K562 (cell line): ENCODE results near the gene STK25. TPM values are rescaled to one million over a fixed set of nuclear protein-coding genes. Genes with fewer than 3 reads are reported as not detected.
A peak's percentile ranks its signal among the peaks of the same experiment; 100 is the strongest.

ENCODE experiments used
- ATAC-seq: fragments of 200-7000 bp; cut with Tn5 transposase; 3 replicates; pipeline ENCODE4 v1.9.1; 2020; ENCODE audit warnings: moderate library complexity
- BruUV-seq: library from RNA; stranded (reverse); fragments of 400-500 nt; replicated peaks from 2 replicates; lab custom pipeline; 2021; lab: Mats Ljungman, UMichigan
- CTCF ChIA-PET: fragments of 300-600 bp; formaldehyde crosslinking; extraction: SDS; loops from one replicate; lab custom pipeline; 2021; ENCODE audit warnings: low intra/inter-chr PET ratio; lab: Yijun Ruan, JAX
- POLR2A ChIA-PET: fragments of 300-600, 350-650 bp; sonication (Branson Sonifier 250); formaldehyde crosslinking; extraction: SDS; loops from one replicate; lab custom pipeline; 2021; ENCODE audit warnings: antibody characterized with exemption, inconsistent platforms; lab: Yijun Ruan, JAX
- DNase-seq, 4 experiments: peaks; one replicate each; pipeline versions ENCODE4 v3.0.0 to v3.0.0-alpha.2; 2011 to 2018; ENCODE audit warnings: low spot score in 3 of 4, mixed read lengths in 3 of 4; ENCODE audit errors: extremely low read depth in 1 of 4
- FAIRE-seq: peaks from 2 replicates; lab custom pipeline; 2011; peaks lifted over from hg19 to GRCh38; lab: Jason Lieb, UNC
- H2AFZ ChIP-seq: 2 replicates; pipeline ENCODE4 v1.6.0; 2011; ENCODE audit warnings: low read depth, low read length, control low read depth, inconsistent platforms
- H3K27ac ChIP-seq: fragments of 200-600 bp; 3 replicates; pipeline ENCODE4 v1.8.0; 2011; ENCODE audit warnings: low read depth, mild to moderate bottlenecking, control low read depth, inconsistent platforms, low read length, moderate library complexity, mixed read lengths; ENCODE audit errors: extremely low read depth
- H3K27me3 ChIP-seq, 2 experiments: fragments of 300-600 bp in 1 of 2; 2 replicates in 1 of 2; 3 replicates in 1 of 2; pipeline versions ENCODE4 v1.6.0 to v1.8.0; 2011; ENCODE audit warnings: inconsistent platforms in 2 of 2, low read length in 2 of 2, mild to moderate bottlenecking in 1 of 2, mixed read lengths in 1 of 2, moderate library complexity in 1 of 2; ENCODE audit not compliant: control insufficient read depth in 2 of 2, insufficient read depth in 2 of 2
- H3K36me3 ChIP-seq: fragments of 300-600 bp; 3 replicates; pipeline ENCODE4 v1.8.0; 2011; ENCODE audit warnings: mild to moderate bottlenecking, low read length, inconsistent platforms; ENCODE audit not compliant: control insufficient read depth, insufficient read depth
- H3K4me1 ChIP-seq, 2 experiments: fragments of 200-600 bp in 1 of 2; replicated peaks in 1 of 2; 2 replicates in 1 of 2; 3 replicates in 1 of 2; pipeline versions ENCODE4 v1.5.1 to v1.8.0; 2011; ENCODE audit warnings: inconsistent platforms in 2 of 2, low read length in 2 of 2, mild to moderate bottlenecking in 1 of 2, mixed read lengths in 1 of 2, moderate library complexity in 1 of 2; ENCODE audit not compliant: control insufficient read depth in 2 of 2, insufficient read depth in 2 of 2
- H3K4me2 ChIP-seq: 2 replicates; pipeline ENCODE4 v1.6.1; 2011; ENCODE audit warnings: low read length, control low read depth, inconsistent platforms, mixed read lengths; ENCODE audit not compliant: insufficient read depth
- H3K4me3 ChIP-seq: fragments of 200-600 bp; sonication (generic), shearing (Covaris generic); 2 replicates; pipeline ENCODE4 v1.5.1; 2016; ENCODE audit warnings: control low read depth, inconsistent platforms
- H3K79me2 ChIP-seq: fragments of 200-600 bp; 3 replicates; pipeline ENCODE4 v1.8.0; 2011; ENCODE audit warnings: low read length, inconsistent platforms; ENCODE audit not compliant: control insufficient read depth, insufficient read depth
- H3K9ac ChIP-seq, 2 experiments: 2 replicates each; pipeline versions ENCODE4 v1.6.0 to v1.6.1; 2011; ENCODE audit warnings: low read depth in 2 of 2, low read length in 2 of 2, control low read depth in 1 of 2, inconsistent platforms in 1 of 2, mild to moderate bottlenecking in 1 of 2, mixed read lengths in 1 of 2; ENCODE audit not compliant: insufficient read depth in 1 of 2
- H3K9me1 ChIP-seq: one replicate; pipeline ENCODE4 v1.6.0; 2011; ENCODE audit warnings: inconsistent platforms, mild to moderate bottlenecking, low read length, moderate library complexity; ENCODE audit not compliant: control insufficient read depth, insufficient read depth
- H3K9me3 ChIP-seq: replicated peaks from 2 replicates; pipeline ENCODE4 v1.5.1; 2011; ENCODE audit warnings: low read depth, low read length, inconsistent platforms; ENCODE audit not compliant: control insufficient read depth, insufficient read depth
- H4K20me1 ChIP-seq: replicated peaks from 2 replicates; pipeline ENCODE4 v1.6.1; 2011; ENCODE audit warnings: low read length, inconsistent platforms, mixed read lengths; ENCODE audit not compliant: control insufficient read depth, insufficient read depth
- GABPB1 ChIP-seq: sonication (generic); formaldehyde crosslinking; IDR thresholded peaks from 2 replicates; pipeline ENCODE4 v1.8.0; 2022; ENCODE audit warnings: mild to moderate bottlenecking, missing genetic modification reagents
- GABPB2 ChIP-seq: fragments of 250-450 bp; sonication (Bioruptor Pico); conservative IDR thresholded peaks from 2 replicates; pipeline ENCODE4 v1.5.1; 2021; ENCODE audit warnings: mild to moderate bottlenecking
- HNRNPH1 ChIP-seq: fragments of 200-400 bp; formaldehyde crosslinking; optimal IDR thresholded peaks from 2 replicates; pipeline ENCODE3; 2017; ENCODE audit warnings: low read depth, mild to moderate bottlenecking, low read length, moderate library complexity
- L3MBTL2 ChIP-seq: fragments of 450-650 bp; IDR thresholded peaks from 2 replicates; pipeline ENCODE4 v1.6.1; 2016; ENCODE audit warnings: mild to moderate bottlenecking, moderate library complexity
- PML ChIP-seq: IDR thresholded peaks from 2 replicates; pipeline ENCODE4 v1.6.1; 2012; ENCODE audit warnings: low read length, inconsistent platforms
- POLR2AphosphoS2 ChIP-seq: IDR thresholded peaks from 2 replicates; pipeline ENCODE4 v1.6.1; 2012; ENCODE audit warnings: low read length, improper control_type of control experiment
- RBM15 ChIP-seq: fragments of 200-400 bp; formaldehyde crosslinking; IDR thresholded peaks from 2 replicates; pipeline ENCODE4 v1.6.1; 2018; ENCODE audit warnings: mild to moderate bottlenecking, low read length, moderate library complexity; ENCODE audit not compliant: insufficient read depth
- RHOXF2B ChIP-seq: fragments of 250-450 bp; sonication (Bioruptor Pico); conservative IDR thresholded peaks from 2 replicates; pipeline ENCODE4 v1.5.1; 2021
- SAFB ChIP-seq: fragments of 200-400 bp; formaldehyde crosslinking; IDR thresholded peaks from 2 replicates; pipeline ENCODE4 v1.6.1; 2017; ENCODE audit warnings: low read depth, low read length, borderline replicate concordance
- U2AF2 ChIP-seq: fragments of 200-400 bp; formaldehyde crosslinking; optimal IDR thresholded peaks from 2 replicates; pipeline ENCODE3; 2017; ENCODE audit warnings: low read depth, mild to moderate bottlenecking, low read length
- ZNF3 ChIP-seq: fragments of 250-450 bp; sonication (Bioruptor Pico); IDR thresholded peaks from 2 replicates; pipeline ENCODE4 v1.5.0; 2021; ENCODE audit warnings: mild to moderate bottlenecking, moderate library complexity
- WGBS: fragments of 100-300 bp; shearing (Covaris generic); methylation state at CpG from one replicate; pipeline ENCODE4 v1.1.6; 2016; ENCODE audit warnings: low coverage, mixed read lengths; ENCODE audit not compliant: insufficient coverage; ENCODE audit errors: missing lambda C conversion rate; 5-methylcytosine and 5-hydroxymethylcytosine counted together
- in situ Hi-C: fragments of 300-500 bp; cut with MboI; formaldehyde crosslinking; loops from 4 replicates; pipeline ENCODE4 v1.15.0; 2018; ENCODE audit warnings: inconsistent platforms, mixed read lengths
- intact Hi-C: fragments of 100-400 bp; cut with micrococcal nuclease; formaldehyde crosslinking; loops from 2 replicates; pipeline ENCODE4 v1.14.2; 2022
- polyA plus RNA-seq, 8 experiments: library from polyadenylated mRNA; depleted of rRNA in 4 of 8; stranded (reverse) in 5 of 8; unstranded in 3 of 8; fragments of >200 nt; fragmentation: Nextera tagmentation in 2 of 8; fragmentation: Illumina TruSeq in 1 of 8; extraction: Ambion mirVana in 2 of 8; extraction: Trizol in 1 of 8; gene quantifications; 2 replicates each; pipeline versions ENCODE4 v1.2.1 to v1.2.3, GENCODE V29; 2011 to 2014; ENCODE audit warnings: inconsistent platforms in 1 of 8, missing spikeins in 1 of 8
- total RNA-seq, 7 experiments: library from RNA; depleted of rRNA in 6 of 7; stranded (reverse); fragments of >200 nt in 6 of 7; fragmentation: Illumina TruSeq in 2 of 7; extraction: Trizol in 2 of 7; gene quantifications; 2 replicates each; pipeline versions ENCODE4 v1.2.1 to v1.2.3, GENCODE V29; 2011 to 2021; ENCODE audit warnings: low replicate concordance in 1 of 7
- TF ChIP-seq, protein P1 (sequence below): fragments of 200-800 bp; sonication (Bioruptor generic); IDR thresholded peaks from 2 replicates; pipeline ENCODE4 v1.6.1; 2017; ENCODE audit warnings: missing genetic modification characterization, missing compliant biosample characterization
- TF ChIP-seq, protein P2 (sequence below): fragments of 450-650 bp; IDR thresholded peaks from 2 replicates; pipeline ENCODE4 v1.6.1; 2016; ENCODE audit warnings: borderline replicate concordance
- TF ChIP-seq, protein P3 (sequence below): fragments of 450-650 bp; IDR thresholded peaks from 2 replicates; pipeline ENCODE4 v1.6.1; 2017; ENCODE audit warnings: antibody characterized with exemption, mild to moderate bottlenecking

The STK25 gene
- total and polyA plus RNA-seq, 9 of the 15 experiments (the other 6 are each of a cell fraction or from before 2014, with no cell fraction given), result 5.4 to 177 (median 116) TPM

DNA sequence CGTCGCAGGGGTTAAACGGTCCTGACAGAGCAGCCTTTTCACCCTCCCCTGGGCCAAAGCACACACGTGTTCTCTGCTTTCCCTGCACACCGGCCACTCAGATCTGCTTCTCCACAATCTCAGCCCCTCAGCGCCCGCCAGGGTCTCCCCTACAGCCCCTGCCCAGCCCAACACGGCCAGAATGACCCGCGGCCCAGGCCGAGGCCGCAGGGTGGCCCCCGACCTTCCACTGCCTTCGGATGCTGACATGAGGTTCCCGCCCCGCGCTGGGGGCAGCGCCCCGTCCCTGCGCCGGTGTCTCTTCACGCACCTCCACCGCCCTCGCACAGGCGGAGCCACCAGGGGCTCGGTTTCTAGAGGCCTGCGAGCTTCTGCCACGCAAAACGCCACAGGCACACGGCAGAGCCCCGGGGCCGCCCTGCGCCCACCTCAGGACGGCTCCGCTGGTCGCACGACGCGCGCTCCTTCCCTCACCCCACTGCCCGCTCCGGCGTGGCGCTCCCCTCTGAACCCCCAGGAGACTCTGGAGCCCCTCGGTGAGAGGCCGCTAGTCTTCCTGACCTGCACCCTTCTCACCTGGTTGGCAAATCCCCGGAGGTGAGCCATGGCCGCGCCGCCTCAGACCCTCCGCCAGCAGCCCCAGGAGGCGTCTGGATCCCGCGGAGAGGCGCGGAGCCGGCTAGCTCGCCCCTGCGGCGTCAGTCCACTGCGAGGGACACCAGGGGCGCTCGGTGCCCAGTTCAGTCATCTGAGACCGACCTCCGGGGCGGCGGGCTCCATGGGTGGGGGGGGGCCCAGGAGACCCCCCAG is 749 bp downstream of the STK25 start:
- ChIA-PET POLR2A (interaction anchor here (0.6 to 0.7 kb wide), 2 partner anchors 17 to 841 kb away, joined by 3 to 4 read pairs; no protein-coding TSS in a partner anchor), CTCF (no interaction called here)
- DNase-seq, result peak; percentile 49 to 57 (median 52)
- H3K4me3 ChIP-seq, result peak overlapping the region; percentile 75
- BruUV-seq, result no TSS peak
- H3K9me3 ChIP-seq, result no peaks in the 10 kb centered on the region
- 2% methylated on average over 29 of the region's 67 CpGs for WGBS
- in situ Hi-C loops, result no loop called here
- peaks cover 3% of the 10 kb centered on the region for H3K9me1 ChIP-seq
- H3K36me3 ChIP-seq, result peaks cover 17% of the 10 kb centered on the region; the same call in 2 of the 3 replicates
- peaks cover 52% of the 10 kb centered on the region for H3K79me2 ChIP-seq
- peak; percentile 75 for ATAC-seq
- FAIRE-seq, result no peak
- H4K20me1 ChIP-seq, result no peaks in the 10 kb centered on the region
- peak overlapping the region; percentile 84 for H3K4me2 ChIP-seq
- no peaks in the 10 kb centered on the region for H3K27me3 ChIP-seq
- H3K9ac ChIP-seq, result peak overlapping the region; percentile 74 to 96
- intact Hi-C loops, result loop anchor here (2.0 kb wide), 1 partner anchor 33 kb away; no protein-coding TSS in a partner anchor
- peaks cover 13 to 39% of the 10 kb centered on the region in 2 experiments; a peak in 4 of 5 replicates for H3K4me1 ChIP-seq
- peak overlapping the region; percentile 94; the same call in 2 of the 3 replicates for H3K27ac ChIP-seq
- H2AFZ ChIP-seq, result no peak overlapping the region
- TF ChIP-seq SAFB (0 out of 2 replicates have a peak, but pooled peaks have one; percentile 38), ZNF3 (no peak), RHOXF2B (CRISPR knock-in tag) (no peak), RBM15 (no peak), PML (no peak), GABPB2 (no peak), HNRNPH1 (no peak), POLR2AphosphoS2 (no peak), L3MBTL2 (peak; percentile 79), GABPB1 (CRISPR knock-in tag) (no peak), U2AF2 (no peak)
- TF ChIP-seq, protein P1, sequence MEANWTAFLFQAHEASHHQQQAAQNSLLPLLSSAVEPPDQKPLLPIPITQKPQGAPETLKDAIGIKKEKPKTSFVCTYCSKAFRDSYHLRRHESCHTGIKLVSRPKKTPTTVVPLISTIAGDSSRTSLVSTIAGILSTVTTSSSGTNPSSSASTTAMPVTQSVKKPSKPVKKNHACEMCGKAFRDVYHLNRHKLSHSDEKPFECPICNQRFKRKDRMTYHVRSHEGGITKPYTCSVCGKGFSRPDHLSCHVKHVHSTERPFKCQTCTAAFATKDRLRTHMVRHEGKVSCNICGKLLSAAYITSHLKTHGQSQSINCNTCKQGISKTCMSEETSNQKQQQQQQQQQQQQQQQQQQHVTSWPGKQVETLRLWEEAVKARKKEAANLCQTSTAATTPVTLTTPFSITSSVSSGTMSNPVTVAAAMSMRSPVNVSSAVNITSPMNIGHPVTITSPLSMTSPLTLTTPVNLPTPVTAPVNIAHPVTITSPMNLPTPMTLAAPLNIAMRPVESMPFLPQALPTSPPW (CRISPR knock-in tag), result no peak
- TF ChIP-seq, protein P2, sequence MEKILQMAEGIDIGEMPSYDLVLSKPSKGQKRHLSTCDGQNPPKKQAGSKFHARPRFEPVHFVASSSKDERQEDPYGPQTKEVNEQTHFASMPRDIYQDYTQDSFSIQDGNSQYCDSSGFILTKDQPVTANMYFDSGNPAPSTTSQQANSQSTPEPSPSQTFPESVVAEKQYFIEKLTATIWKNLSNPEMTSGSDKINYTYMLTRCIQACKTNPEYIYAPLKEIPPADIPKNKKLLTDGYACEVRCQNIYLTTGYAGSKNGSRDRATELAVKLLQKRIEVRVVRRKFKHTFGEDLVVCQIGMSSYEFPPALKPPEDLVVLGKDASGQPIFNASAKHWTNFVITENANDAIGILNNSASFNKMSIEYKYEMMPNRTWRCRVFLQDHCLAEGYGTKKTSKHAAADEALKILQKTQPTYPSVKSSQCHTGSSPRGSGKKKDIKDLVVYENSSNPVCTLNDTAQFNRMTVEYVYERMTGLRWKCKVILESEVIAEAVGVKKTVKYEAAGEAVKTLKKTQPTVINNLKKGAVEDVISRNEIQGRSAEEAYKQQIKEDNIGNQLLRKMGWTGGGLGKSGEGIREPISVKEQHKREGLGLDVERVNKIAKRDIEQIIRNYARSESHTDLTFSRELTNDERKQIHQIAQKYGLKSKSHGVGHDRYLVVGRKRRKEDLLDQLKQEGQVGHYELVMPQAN, result 0 out of 2 replicates have a peak, but pooled peaks have one; percentile 14
- TF ChIP-seq, protein P3, sequence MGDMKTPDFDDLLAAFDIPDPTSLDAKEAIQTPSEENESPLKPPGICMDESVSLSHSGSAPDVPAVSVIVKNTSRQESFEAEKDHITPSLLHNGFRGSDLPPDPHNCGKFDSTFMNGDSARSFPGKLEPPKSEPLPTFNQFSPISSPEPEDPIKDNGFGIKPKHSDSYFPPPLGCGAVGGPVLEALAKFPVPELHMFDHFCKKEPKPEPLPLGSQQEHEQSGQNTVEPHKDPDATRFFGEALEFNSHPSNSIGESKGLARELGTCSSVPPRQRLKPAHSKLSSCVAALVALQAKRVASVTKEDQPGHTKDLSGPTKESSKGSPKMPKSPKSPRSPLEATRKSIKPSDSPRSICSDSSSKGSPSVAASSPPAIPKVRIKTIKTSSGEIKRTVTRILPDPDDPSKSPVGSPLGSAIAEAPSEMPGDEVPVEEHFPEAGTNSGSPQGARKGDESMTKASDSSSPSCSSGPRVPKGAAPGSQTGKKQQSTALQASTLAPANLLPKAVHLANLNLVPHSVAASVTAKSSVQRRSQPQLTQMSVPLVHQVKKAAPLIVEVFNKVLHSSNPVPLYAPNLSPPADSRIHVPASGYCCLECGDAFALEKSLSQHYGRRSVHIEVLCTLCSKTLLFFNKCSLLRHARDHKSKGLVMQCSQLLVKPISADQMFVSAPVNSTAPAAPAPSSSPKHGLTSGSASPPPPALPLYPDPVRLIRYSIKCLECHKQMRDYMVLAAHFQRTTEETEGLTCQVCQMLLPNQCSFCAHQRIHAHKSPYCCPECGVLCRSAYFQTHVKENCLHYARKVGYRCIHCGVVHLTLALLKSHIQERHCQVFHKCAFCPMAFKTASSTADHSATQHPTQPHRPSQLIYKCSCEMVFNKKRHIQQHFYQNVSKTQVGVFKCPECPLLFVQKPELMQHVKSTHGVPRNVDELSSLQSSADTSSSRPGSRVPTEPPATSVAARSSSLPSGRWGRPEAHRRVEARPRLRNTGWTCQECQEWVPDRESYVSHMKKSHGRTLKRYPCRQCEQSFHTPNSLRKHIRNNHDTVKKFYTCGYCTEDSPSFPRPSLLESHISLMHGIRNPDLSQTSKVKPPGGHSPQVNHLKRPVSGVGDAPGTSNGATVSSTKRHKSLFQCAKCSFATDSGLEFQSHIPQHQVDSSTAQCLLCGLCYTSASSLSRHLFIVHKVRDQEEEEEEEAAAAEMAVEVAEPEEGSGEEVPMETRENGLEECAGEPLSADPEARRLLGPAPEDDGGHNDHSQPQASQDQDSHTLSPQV, result 0 out of 2 replicates have a peak, but pooled peaks have one; percentile 14
